ENCODE data around the gene HLCS.
"Not testable (repeated sequence)": the region's sequence is repeated elsewhere in the genome, so short reads cannot be mapped to it uniquely, and the experiment has no call there.

The HLCS gene

DNA sequence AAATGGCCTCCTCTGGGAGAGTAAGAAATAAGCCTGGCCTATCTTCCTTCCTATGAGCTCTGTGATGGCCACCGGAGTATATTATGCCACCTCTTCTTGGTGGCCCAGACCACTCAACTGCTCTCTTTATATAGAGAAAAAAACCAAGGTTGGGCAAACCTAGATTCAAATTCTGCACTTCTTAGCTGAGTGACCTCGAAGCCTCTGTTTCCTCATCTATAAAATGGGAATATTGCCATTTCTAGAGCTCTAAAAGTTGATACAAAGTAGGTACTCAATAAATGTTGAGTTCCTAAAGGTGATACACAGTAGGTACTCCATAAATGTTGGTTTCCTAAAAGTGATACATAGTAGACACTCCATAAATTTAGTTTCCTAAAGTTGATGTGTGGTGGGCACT lies 120.7 kb downstream of the HLCS start:
- no peak for DNase-seq

DNA sequence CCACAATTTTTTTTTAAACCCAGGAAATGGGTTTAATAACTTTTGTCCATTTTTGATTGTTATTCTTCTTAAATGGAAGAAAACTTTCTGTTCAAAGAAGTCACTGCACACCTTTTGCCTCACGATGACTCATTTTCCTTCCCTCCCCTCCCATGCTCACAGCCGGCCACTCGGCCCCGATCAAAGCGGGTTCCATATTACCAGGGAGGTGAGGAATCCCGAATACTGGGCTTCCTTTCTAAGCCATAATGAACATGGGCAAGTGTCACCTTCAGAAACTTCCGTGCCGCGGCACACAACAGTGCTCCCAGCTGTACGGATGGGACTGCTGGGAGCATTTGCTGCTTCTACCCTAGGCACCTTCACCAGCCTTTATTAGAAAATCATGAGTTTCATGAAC lies 121.4 kb downstream of the HLCS start:
- no peak for DNase-seq

- DNase-seq, result no peak
These were observed 124.6 kb downstream of the HLCS start for GRCh38 chr21:36841866-36842265.

GRCh38 chr21:36839735-36840134 lies 126.7 kb downstream of the HLCS start:
- DNase-seq, result no peak

- no peak for DNase-seq
These were observed 127.3 kb downstream of the HLCS start for GRCh38 chr21:36839123-36839522.

- peak; percentile 21 to 34 for DNase-seq
These were observed 131.1 kb downstream of the HLCS start for GRCh38 chr21:36835383-36835795.

GRCh38 chr21:36834192-36834591 lies 132.3 kb downstream of the HLCS start:
- no peak for DNase-seq

GRCh38 chr21:36830100-36830499 lies 136.4 kb downstream of the HLCS start:
- DNase-seq, result no peak

GRCh38 chr21:36828891-36829515 lies 137.5 kb downstream of the HLCS start:
- no peak for DNase-seq

DNA sequence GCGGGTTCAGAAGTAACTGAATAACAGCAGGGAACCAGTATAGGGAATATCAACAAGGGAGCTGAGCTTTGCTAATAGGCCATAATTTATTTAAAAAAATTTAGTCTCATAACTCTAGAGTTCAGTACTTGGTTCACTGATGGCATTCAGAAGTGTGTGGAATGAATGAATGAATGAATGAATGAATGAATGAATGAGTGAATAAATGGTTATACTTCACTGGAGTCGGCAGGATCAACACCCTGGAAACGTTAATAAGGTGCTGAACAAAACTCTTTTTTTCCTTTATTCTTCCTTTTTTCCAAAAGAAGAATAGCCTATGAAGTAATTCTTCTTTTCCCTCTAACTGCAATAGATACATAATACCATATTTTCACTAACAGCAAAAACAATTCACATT lies 138.3 kb downstream of the HLCS start:
- no peak for DNase-seq

GRCh38 chr21:36825658-36826057 lies 140.8 kb downstream of the HLCS start:
- peak; percentile 37 to 53 for DNase-seq

DNA sequence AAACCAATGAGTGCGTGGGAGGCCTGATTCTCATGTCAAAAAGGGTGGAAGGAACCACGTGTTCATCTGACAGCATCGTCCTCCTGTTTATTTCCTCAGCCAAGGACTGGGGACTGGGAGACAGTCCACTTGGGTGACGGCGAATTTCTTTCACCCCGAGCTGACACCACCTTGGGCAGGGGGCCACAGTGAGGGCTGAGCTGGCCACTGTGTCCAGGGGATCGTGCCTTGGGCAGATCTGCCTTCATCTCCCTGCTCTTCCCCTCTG lies 145.5 kb downstream of the HLCS start:
- DNase-seq, result no peak

- no peak for DNase-seq
These were observed 146.1 kb downstream of the HLCS start for GRCh38 chr21:36820176-36821031.

GRCh38 chr21:36817732-36818450 lies 148.6 kb downstream of the HLCS start:
- DNase-seq, result no peak

DNA sequence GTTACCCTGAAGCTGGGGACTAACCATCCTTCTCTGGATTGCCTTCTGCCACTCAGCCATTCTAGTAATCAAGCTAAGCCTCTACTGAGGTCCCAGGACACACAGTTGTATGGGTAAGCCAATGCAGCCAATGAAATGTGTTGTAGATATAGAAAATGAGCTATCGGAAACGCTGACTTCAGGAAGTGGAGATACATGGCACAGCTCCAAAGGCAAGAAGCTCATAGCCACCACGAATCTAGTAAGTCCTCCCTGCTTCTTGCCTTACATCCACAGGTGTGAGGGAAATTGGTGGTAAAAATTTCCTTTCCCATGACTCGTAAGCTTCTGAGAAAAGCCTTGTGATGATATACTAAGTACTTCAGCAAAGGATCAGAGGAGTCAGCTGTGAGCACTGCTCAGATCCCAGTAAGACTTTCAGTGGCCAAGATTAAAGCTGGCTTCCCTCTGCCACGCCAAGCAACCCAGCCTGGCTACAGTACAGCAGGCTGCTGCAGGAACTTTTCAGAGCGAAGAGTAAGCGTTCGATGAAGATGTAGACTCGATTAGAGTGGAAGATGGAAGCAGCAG lies 149.8 kb downstream of the HLCS start:
- DNase-seq, result no peak

DNA sequence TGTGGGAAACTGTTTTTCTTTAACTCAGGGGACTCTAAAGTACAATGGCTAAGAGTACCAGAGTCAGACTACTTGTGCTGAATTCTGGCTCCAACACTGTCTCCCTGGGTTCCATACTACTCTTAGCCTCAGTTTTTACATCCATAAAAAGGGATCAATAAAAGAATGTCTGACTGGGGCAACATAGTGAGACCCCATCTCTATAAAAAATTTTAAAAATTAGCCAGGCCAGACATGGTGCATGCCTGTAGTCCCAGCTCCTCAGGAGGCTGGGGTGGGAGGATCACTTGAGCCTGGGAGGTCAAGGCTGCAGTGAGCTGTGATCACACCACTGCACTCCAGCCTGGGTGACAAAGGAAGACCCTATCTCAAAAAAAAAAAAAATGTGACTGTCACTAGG lies 150.4 kb downstream of the HLCS start:
- not testable (repeated sequence) for DNase-seq

DNA sequence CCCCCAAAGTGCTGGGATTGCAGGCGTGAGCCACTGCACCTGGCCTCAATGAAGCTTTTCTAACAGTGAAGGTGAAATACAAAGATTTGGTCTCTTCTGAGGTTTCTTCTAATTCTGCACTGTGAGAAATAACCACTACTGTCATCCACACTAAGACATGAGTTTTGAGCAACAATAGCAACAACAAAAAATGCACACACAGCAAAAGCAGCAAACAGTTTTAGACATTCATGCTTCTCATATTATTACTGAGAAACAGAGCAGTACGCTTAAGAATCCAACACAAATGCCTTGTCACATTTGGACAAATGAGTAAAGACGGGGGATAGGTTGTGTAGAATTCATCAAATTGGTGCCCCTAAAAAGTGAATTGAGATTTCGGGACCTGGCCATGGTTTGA lies 151.2 kb downstream of the HLCS start:
- DNase-seq, result no peak

DNA sequence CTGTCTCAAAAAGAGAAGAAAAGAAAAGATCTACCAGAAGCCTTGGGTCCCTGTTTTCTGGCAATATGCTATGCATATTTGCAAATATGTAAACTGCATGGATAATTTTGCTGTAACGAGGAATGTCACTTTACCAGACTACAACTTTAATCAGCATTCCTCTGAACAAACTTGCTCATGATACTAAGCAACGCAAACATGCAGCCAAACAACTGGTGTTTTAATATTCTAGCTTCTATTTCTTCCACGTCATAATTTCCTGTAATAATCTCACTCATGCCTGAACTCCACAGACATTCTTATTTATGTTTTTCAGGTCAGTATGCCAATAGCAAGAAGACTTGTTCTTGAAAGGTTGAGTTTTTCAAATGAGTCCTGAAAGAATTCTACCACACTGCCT lies 153.4 kb downstream of the HLCS start:
- DNase-seq, result no peak

DNA sequence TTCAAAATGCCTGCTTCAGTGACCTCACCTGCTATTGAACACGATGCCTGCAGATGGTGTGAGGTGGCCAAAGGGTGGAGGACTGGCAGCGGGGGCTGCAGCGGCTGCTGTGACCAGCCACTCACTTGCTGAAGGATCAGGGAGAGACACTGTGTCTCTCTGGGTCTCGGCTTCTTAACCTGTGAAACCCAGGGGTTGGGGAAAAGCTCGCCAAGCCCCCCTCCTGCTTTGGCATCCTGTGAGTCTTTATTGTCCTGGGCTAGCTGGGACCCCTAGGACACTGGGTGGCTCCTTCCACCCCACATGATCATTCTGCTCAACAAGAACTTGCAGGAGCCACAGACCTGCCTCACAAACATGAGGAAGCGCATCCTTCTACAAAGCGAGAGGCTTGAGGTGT lies 154.7 kb downstream of the HLCS start:
- DNase-seq, result no peak

DNA sequence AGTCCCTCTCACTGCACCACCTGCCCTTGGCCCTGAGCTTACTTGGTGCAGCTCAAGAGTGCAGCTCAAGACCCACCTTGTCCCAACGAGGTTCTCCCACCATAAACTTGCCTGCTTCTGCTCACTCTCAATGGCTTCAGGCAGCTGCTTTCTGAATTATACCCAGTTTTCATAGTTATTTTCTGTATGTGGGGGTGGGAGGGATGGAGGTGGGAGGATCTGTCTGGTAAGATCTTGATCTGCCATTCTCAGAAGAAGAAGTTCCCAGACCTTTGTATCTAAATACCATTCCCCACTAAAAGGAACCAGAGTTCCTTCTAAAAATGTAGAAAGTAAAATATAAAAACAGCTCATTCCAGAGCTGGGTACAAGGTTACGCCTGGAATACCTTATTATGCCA lies 156.0 kb downstream of the HLCS start:
- DNase-seq, result no peak

- DNase-seq, result no peak
These were observed 159.0 kb downstream of the HLCS start for GRCh38 chr21:36807422-36807928.

DNA sequence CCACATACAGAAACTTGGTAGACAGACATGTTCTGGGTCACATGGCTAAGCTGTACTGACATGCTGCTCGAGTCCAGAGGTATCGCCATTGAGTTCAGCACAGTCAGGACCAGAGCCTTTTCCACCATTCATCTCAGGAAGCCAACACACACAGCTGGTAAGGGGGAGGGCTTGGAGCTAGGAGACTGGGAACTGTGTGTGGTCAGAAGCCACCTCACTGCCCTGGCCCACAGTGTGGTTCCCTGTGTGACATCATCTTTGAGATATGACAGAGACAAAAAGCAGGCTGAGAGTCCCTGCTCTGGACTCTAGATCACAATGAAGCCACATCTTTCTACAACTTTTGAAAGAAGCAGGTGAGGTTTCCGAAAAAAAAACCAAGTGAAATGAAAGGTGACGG lies 160.4 kb downstream of the HLCS start:
- no peak for DNase-seq

- no peak for DNase-seq
These were observed 161.4 kb downstream of the HLCS start for GRCh38 chr21:36804874-36805611.
